HepG2 (cell line): ENCODE results near the gene IGF2BP3. TPM values are rescaled to one million over a fixed set of nuclear protein-coding genes. Genes with fewer than 3 reads are reported as not detected.

ENCODE experiments used
- CCDC6 ChIP-seq: sonication (generic); formaldehyde crosslinking; IDR thresholded peaks from 2 replicates; pipeline ENCODE4 v1.8.1; 2022; ENCODE audit warnings: mild to moderate bottlenecking, missing genetic modification reagents, moderate library complexity
- JUNB ChIP-seq: sonication (generic); formaldehyde crosslinking; IDR thresholded peaks from 2 replicates; pipeline ENCODE4 v1.8.0; 2022; ENCODE audit warnings: missing genetic modification reagents, mild to moderate bottlenecking, borderline replicate concordance
- KAT7 ChIP-seq: IDR thresholded peaks from 2 replicates; pipeline ENCODE4 v1.6.1; 2018; ENCODE audit warnings: borderline replicate concordance, missing compliant biosample characterization
- NCOR1 ChIP-seq: fragments of 200-600 bp; sonication (generic); IDR thresholded peaks from 2 replicates; pipeline ENCODE4 v1.7.0; 2017; ENCODE audit warnings: antibody characterized with exemption, low read length, borderline replicate concordance
- NFIC ChIP-seq: IDR thresholded peaks from 2 replicates; pipeline ENCODE4 v1.6.1; 2012; ENCODE audit warnings: mild to moderate bottlenecking, low read length, inconsistent platforms
- NFKBIZ ChIP-seq: IDR thresholded peaks from 2 replicates; pipeline ENCODE4 v1.6.1; 2018; ENCODE audit warnings: missing genetic modification reagents, missing compliant biosample characterization
- PRPF4 ChIP-seq: fragments of 200-400 bp; formaldehyde crosslinking; IDR thresholded peaks from 2 replicates; pipeline ENCODE4 v1.6.1; 2016; ENCODE audit warnings: low read length, low read depth; ENCODE audit not compliant: poor library complexity, severe bottlenecking
- SAP130 ChIP-seq: IDR thresholded peaks from 2 replicates; pipeline ENCODE4 v1.6.1; 2016; ENCODE audit warnings: low read depth
- YEATS4 ChIP-seq: sonication (generic); formaldehyde crosslinking; IDR thresholded peaks from 2 replicates; pipeline ENCODE4 v1.4.0; 2020; ENCODE audit warnings: missing genetic modification reagents, borderline replicate concordance
- ZBTB7B ChIP-seq: sonication (generic); formaldehyde crosslinking; IDR thresholded peaks from 2 replicates; pipeline ENCODE4 v1.4.0; 2020; ENCODE audit warnings: missing genetic modification reagents
- ZEB1 ChIP-seq: IDR thresholded peaks from 2 replicates; pipeline ENCODE4 v1.6.1; 2012; ENCODE audit warnings: mild to moderate bottlenecking, low read depth, inconsistent platforms; ENCODE audit not compliant: insufficient replicate concordance
- ZNF33B ChIP-seq: sonication (generic); formaldehyde crosslinking; IDR thresholded peaks from 2 replicates; pipeline ENCODE4 v1.5.1; 2020; ENCODE audit warnings: mild to moderate bottlenecking, missing genetic modification reagents
- polyA plus RNA-seq, 8 experiments: library from polyadenylated mRNA; depleted of rRNA in 3 of 8; stranded (reverse) in 7 of 8; unstranded in 1 of 8; fragments of >200 nt; fragmentation: Illumina TruSeq in 4 of 8; extraction: Trizol in 4 of 8; gene quantifications; 2 replicates each; pipeline versions ENCODE4 v1.2.1 to v1.2.3, GENCODE V29; 2011 to 2016; ENCODE audit warnings: low read depth in 4 of 8, missing spikeins in 1 of 8, mixed read lengths in 1 of 8; ENCODE audit not compliant: insufficient read depth in 1 of 8
- total RNA-seq, 5 experiments: library from RNA; depleted of rRNA; stranded (reverse); fragments of >200 nt; fragmentation: Illumina TruSeq; extraction: Trizol; gene quantifications; 2 replicates each; pipeline ENCODE4 v1.2.3, GENCODE V29; 2016; ENCODE audit warnings: low read depth in 1 of 5
- TF ChIP-seq, protein P1 (sequence below), 2 experiments: sonication (generic) in 1 of 2; formaldehyde crosslinking in 1 of 2; IDR thresholded peaks; 2 replicates each; pipeline versions ENCODE4 v1.4.0 to v1.6.1; 2018 to 2020; ENCODE audit warnings: missing genetic modification reagents in 2 of 2, borderline replicate concordance in 1 of 2, low read depth in 1 of 2, mild to moderate bottlenecking in 1 of 2, missing biosample characterization in 1 of 2
- TF ChIP-seq, protein P2 (sequence below): sonication (generic); formaldehyde crosslinking; IDR thresholded peaks from 2 replicates; pipeline ENCODE4 v1.4.0; 2020; ENCODE audit warnings: missing genetic modification reagents
- TF ChIP-seq, protein P3 (sequence below): sonication (generic); formaldehyde crosslinking; IDR thresholded peaks from 2 replicates; pipeline ENCODE4 v1.8.0; 2023; ENCODE audit warnings: mild to moderate bottlenecking, missing genetic modification reagents
- TF ChIP-seq, protein P4 (sequence below): sonication (generic); formaldehyde crosslinking; IDR thresholded peaks from 2 replicates; pipeline ENCODE4 v1.5.1; 2020; ENCODE audit warnings: mild to moderate bottlenecking, missing genetic modification reagents, moderate library complexity
- TF ChIP-seq, protein P5 (sequence below): sonication (generic); formaldehyde crosslinking; IDR thresholded peaks from 2 replicates; pipeline ENCODE4 v1.8.0; 2022; ENCODE audit warnings: missing genetic modification reagents, low read depth, mild to moderate bottlenecking, borderline replicate concordance
- TF ChIP-seq, protein P6 (sequence below): IDR thresholded peaks from 2 replicates; pipeline ENCODE4 v1.6.1; 2016; ENCODE audit warnings: mild to moderate bottlenecking

IGF2BP3 gene
- total and polyA plus RNA-seq, 2 of the 13 experiments (the other 11 are each of a cell fraction or from before 2014, with no cell fraction given): 37.7 to 39.5 TPM

DNA sequence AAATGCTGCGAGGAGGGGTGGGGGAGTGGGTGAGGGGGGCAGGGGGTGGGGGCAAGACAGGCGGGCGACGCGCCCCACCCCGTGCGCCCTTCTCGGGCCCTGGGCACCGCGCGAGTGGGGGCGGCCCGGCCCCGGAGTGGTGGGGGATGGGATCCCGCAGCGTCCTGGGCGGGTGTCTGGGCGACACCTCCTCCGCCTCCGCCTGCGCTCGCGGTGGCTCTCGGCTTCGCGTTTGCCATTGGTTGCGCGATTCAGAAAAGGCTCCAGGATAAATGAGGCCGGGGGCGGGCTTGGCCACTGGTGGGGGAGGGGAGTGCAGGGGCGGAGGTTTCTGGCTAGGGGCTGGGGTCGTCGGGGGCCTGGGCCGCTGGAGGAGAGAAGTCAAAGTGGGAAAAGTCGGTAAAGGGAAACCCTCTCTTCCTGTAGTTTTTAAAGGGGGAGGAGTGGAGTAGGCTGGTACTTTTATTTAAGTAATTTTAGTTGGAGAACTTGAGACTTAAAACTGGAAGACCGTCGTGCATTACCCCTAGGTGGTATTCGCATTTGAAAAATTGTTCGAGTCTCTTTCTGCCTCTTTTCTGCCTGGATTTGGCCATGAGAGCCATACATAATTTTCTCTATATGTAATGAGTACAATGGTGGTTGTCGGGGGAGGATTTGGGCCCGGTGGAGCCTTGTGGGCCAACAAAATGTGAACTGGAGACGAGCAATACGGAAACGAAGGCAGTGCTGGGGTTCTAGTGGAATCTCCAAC is 992 bp upstream of the IGF2BP3 start (continued):
- TF ChIP-seq, protein P1, sequence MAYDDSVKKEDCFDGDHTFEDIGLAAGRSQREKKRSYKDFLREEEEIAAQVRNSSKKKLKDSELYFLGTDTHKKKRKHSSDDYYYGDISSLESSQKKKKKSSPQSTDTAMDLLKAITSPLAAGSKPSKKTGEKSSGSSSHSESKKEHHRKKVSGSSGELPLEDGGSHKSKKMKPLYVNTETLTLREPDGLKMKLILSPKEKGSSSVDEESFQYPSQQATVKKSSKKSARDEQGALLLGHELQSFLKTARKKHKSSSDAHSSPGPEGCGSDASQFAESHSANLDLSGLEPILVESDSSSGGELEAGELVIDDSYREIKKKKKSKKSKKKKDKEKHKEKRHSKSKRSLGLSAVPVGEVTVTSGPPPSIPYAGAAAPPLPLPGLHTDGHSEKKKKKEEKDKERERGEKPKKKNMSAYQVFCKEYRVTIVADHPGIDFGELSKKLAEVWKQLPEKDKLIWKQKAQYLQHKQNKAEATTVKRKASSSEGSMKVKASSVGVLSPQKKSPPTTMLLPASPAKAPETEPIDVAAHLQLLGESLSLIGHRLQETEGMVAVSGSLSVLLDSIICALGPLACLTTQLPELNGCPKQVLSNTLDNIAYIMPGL (CRISPR knock-in tag; IDR thresholded peaks at IDR 0.05; ENCODE audit: borderline replicate concordance in 1 of 2, low read depth in 1 of 2): peak in 1 of 2 experiments; percentile 22; a peak in 1 of 4 replicates
- TF ChIP-seq, protein P2, sequence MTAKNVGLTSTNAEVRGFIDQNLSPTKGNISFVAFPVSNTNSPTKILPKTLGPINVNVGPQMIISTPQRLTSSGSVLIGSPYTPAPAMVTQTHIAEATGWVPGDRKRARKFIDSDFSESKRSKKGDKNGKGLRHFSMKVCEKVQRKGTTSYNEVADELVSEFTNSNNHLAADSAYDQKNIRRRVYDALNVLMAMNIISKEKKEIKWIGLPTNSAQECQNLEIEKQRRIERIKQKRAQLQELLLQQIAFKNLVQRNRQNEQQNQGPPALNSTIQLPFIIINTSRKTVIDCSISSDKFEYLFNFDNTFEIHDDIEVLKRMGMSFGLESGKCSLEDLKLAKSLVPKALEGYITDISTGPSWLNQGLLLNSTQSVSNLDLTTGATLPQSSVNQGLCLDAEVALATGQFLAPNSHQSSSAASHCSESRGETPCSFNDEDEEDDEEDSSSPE (CRISPR knock-in tag): 0 out of 2 replicates have a peak, but pooled peaks have one; percentile 27
- TF ChIP-seq KAT7 (CRISPR knock-in tag) (0 out of 2 replicates have a peak, but pooled peaks have one; percentile 23), PRPF4 (peak; percentile 86), NFKBIZ (CRISPR knock-in tag) (no peak), SAP130 (peak; percentile 16; the same call in 1 of the 2 replicates), NFIC (no peak), YEATS4 (CRISPR knock-in tag) (peak; percentile 62; the same call in 1 of the 2 replicates), NCOR1 (no peak), JUNB (CRISPR knock-in tag) (no peak), ZNF33B (CRISPR knock-in tag) (no peak), ZEB1 (no peak), CCDC6 (0 out of 2 replicates have a peak, but pooled peaks have one; percentile 17), ZBTB7B (no peak)
- TF ChIP-seq, protein P3, sequence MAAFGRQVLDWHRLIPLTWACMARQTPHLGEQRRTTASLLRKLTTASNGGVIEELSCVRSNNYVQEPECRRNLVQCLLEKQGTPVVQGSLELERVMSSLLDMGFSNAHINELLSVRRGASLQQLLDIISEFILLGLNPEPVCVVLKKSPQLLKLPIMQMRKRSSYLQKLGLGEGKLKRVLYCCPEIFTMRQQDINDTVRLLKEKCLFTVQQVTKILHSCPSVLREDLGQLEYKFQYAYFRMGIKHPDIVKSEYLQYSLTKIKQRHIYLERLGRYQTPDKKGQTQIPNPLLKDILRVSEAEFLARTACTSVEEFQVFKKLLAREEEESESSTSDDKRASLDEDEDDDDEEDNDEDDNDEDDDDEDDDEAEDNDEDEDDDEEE: no peak
- TF ChIP-seq, protein P4, sequence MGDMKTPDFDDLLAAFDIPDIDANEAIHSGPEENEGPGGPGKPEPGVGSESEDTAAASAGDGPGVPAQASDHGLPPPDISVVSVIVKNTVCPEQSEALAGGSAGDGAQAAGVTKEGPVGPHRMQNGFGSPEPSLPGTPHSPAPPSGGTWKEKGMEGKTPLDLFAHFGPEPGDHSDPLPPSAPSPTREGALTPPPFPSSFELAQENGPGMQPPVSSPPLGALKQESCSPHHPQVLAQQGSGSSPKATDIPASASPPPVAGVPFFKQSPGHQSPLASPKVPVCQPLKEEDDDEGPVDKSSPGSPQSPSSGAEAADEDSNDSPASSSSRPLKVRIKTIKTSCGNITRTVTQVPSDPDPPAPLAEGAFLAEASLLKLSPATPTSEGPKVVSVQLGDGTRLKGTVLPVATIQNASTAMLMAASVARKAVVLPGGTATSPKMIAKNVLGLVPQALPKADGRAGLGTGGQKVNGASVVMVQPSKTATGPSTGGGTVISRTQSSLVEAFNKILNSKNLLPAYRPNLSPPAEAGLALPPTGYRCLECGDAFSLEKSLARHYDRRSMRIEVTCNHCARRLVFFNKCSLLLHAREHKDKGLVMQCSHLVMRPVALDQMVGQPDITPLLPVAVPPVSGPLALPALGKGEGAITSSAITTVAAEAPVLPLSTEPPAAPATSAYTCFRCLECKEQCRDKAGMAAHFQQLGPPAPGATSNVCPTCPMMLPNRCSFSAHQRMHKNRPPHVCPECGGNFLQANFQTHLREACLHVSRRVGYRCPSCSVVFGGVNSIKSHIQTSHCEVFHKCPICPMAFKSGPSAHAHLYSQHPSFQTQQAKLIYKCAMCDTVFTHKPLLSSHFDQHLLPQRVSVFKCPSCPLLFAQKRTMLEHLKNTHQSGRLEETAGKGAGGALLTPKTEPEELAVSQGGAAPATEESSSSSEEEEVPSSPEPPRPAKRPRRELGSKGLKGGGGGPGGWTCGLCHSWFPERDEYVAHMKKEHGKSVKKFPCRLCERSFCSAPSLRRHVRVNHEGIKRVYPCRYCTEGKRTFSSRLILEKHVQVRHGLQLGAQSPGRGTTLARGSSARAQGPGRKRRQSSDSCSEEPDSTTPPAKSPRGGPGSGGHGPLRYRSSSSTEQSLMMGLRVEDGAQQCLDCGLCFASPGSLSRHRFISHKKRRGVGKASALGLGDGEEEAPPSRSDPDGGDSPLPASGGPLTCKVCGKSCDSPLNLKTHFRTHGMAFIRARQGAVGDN: peak; percentile 66
- TF ChIP-seq, protein P5, sequence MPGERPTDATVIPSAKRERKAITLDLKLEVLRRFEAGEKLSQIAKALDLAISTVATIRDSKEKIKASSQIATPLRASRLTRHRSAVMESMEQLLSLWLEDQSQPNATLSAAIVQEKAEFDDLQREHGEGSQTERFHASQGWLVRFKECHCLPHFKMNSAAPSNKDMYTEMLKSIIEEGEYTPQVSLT (CRISPR knock-in tag): no peak
- TF ChIP-seq, protein P6, sequence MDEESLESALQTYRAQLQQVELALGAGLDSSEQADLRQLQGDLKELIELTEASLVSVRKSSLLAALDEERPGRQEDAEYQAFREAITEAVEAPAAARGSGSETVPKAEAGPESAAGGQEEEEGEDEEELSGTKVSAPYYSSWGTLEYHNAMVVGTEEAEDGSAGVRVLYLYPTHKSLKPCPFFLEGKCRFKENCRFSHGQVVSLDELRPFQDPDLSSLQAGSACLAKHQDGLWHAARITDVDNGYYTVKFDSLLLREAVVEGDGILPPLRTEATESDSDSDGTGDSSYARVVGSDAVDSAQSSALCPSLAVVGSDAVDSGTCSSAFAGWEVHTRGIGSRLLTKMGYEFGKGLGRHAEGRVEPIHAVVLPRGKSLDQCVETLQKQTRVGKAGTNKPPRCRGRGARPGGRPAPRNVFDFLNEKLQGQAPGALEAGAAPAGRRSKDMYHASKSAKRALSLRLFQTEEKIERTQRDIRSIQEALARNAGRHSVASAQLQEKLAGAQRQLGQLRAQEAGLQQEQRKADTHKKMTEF (CRISPR knock-in tag): no peak
